Measurements from ENCODE around the gene PACS2.

Gene PACS2

GRCh38 chr14:105393151-105393550, 78.6 kb downstream of the PACS2 start:
- TF ChIP-seq, protein P1, sequence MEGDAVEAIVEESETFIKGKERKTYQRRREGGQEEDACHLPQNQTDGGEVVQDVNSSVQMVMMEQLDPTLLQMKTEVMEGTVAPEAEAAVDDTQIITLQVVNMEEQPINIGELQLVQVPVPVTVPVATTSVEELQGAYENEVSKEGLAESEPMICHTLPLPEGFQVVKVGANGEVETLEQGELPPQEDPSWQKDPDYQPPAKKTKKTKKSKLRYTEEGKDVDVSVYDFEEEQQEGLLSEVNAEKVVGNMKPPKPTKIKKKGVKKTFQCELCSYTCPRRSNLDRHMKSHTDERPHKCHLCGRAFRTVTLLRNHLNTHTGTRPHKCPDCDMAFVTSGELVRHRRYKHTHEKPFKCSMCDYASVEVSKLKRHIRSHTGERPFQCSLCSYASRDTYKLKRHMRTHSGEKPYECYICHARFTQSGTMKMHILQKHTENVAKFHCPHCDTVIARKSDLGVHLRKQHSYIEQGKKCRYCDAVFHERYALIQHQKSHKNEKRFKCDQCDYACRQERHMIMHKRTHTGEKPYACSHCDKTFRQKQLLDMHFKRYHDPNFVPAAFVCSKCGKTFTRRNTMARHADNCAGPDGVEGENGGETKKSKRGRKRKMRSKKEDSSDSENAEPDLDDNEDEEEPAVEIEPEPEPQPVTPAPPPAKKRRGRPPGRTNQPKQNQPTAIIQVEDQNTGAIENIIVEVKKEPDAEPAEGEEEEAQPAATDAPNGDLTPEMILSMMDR (IDR thresholded peaks at IDR 0.05) = no peak
- Histone ChIP-seq H3K4me3 (no peak overlapping the region), H3K27ac (no peak overlapping the region)
- no peak for DNase-seq (ENCODE audit: low spot score)

GRCh38 chr14:105394714-105395537, 80.4 kb downstream of the PACS2 start:
- Histone ChIP-seq H3K4me3 (no peak overlapping the region), H3K27ac (no peak overlapping the region)
- TF ChIP-seq, protein P1 (IDR thresholded peaks at IDR 0.05) = no peak
- DNase-seq (ENCODE audit: low spot score) = no peak

DNA sequence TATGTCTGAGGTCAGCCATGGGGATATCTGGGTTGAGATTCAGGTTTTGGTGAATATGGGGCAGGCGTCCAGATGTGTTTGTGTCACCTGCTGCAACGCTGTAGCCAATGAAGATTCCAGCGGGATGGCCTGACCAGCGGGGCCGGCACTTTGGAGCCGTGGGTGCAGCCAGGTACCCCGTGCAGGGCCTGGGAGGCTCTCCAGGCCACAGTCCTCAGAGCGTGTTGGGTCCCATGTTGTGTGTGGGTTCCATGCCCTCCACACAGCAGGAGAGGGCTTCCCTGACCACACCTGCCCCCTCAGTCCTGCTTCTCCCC, 80.9 kb downstream of the PACS2 start:
- no peak for DNase-seq (ENCODE audit: low spot score)
- TF ChIP-seq, protein P1 (IDR thresholded peaks at IDR 0.05) = no peak
- no peak overlapping the region for H3K27ac ChIP-seq
- no peak overlapping the region for H3K4me3 ChIP-seq

DNA sequence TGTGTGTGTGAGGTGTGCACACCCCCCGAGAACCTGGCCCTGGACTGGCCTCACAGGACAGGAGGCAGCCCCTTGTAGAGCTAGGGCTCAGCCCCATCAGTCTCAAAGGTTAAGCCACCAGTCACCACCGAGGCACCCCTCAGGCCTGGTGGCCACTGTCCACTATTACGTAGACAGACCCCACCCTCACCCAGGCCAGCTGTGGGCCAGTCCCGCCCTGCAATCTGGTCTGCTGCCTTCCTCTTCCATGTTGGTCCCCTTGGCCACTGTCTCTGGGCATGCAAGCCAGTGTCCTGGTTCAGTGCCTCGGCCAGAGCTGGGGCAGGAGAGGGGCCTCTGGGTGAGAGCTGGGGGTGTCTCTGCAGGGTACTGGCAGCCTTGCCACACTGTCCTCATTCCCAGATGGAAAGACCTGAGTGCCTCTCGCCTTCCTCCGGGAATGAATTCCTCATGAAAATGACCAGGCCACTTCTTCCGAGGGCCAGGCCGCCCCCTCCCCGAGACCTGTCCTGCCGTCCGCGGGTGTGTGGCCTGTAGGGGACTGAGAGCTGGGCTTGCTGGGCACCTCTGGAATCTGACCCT, 82.9 kb downstream of the PACS2 start:
- H3K27ac ChIP-seq = peak overlapping the region in 1 of 2 donors; percentile 89
- TF ChIP-seq, protein P1 (IDR thresholded peaks at IDR 0.05) = no peak

GRCh38 chr14:105398044-105398725, 83.6 kb downstream of the PACS2 start, which contains the start of gene TEX22:
Gene TEX22 (plus strand): TSS chr14:105398538. CDS start chr14:105399341, 803 bp downstream.
- DNase-seq (ENCODE audit: low spot score) = peak; percentile 87
- TF ChIP-seq, protein P1 (IDR thresholded peaks at IDR 0.05) = no peak
- peak within 1 kb of the TSS; percentile 73 to 89 for H3K27ac ChIP-seq
- peak within 1 kb of the TSS; percentile 83 for H3K4me3 ChIP-seq

More for the DNA sequence above, 82.9 kb downstream of the PACS2 start:
- H3K4me3 ChIP-seq = peak overlapping the region; percentile 83
- DNase-seq (ENCODE audit: low spot score) = no peak

DNA sequence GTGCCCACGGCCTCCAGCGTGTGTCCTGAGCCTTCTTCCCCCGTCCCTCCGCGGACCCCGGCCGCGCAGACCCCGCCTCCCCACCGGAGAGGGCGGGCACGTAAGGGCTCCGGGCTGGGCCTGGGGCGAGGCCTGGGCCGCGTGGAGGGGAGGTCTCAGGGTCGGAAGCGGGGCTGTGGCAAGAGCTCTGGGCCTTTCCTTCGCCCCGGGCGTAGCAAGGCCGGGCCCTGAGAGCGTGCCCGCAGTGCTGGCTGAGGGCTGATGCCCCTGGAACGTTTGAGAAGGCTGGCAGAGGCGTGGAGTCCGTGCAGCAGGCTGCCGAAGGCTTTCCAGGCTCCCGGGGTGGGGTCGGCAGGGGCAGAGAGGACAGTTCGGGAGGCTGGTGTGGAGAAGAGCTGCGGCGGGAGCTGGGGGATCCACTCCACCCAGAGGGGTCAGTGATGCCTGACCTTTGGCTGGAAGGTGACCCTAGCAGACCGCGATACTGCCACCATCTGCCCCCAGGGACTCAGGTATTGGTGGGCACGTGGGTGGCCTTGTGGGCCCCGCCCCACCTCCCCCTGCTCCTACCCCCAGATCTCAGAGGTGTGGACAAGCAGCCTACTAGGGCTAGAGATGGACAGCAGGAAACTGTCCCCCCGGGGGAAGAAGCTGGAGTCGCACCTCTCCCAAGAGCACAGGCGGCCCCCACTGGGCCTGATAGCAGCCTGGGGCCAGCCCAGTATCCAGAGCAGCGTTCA, 84.3 kb downstream of the PACS2 start:
- DNase-seq (ENCODE audit: low spot score) = no peak
- TF ChIP-seq, protein P1 (IDR thresholded peaks at IDR 0.05) = no peak
- peak overlapping the region; percentile 73 to 89 for H3K27ac ChIP-seq
- H3K4me3 ChIP-seq = peak overlapping the region; percentile 83
